UCSD-AML1 (cell line): Measurements from ENCODE around the gene CYREN.

Experiments used
- DNase-seq: peaks from one replicate; lab custom pipeline; 2025; ENCODE audit not compliant: unreplicated experiment; lab: John Stamatoyannopoulos, UW

CYREN gene

GRCh38 chr7:135197906-135198655 is 27.6 kb upstream of the CYREN start:
- DNase-seq: no peak

- DNase-seq: no peak
Measured at GRCh38 chr7:135197343-135197742, 26.8 kb upstream of the CYREN start.

GRCh38 chr7:135195968-135196629 is 25.6 kb upstream of the CYREN start:
- no peak for DNase-seq

- no peak for DNase-seq
Measured at GRCh38 chr7:135195156-135195555, 24.6 kb upstream of the CYREN start.

GRCh38 chr7:135194494-135195095 is 24.1 kb upstream of the CYREN start:
- DNase-seq: no peak

- DNase-seq: no peak
Measured at GRCh38 chr7:135193615-135194081, 23.1 kb upstream of the CYREN start.

GRCh38 chr7:135192914-135193536 is 22.5 kb upstream of the CYREN start:
- DNase-seq: no peak

GRCh38 chr7:135190703-135191102 is 20.2 kb upstream of the CYREN start:
- DNase-seq: no peak

GRCh38 chr7:135189961-135190360 is 19.5 kb upstream of the CYREN start:
- DNase-seq: no peak

GRCh38 chr7:135189221-135189662 is 18.7 kb upstream of the CYREN start:
- no peak for DNase-seq

- DNase-seq: no peak
Measured at GRCh38 chr7:135188298-135188984, 17.9 kb upstream of the CYREN start.

GRCh38 chr7:135186841-135187253 is 16.3 kb upstream of the CYREN start:
- no peak for DNase-seq

GRCh38 chr7:135186261-135186540 is 15.7 kb upstream of the CYREN start:
- no peak for DNase-seq

- DNase-seq: no peak
Measured at GRCh38 chr7:135185471-135186260, 15.2 kb upstream of the CYREN start.

- no peak for DNase-seq
Measured at GRCh38 chr7:135184254-135184841, 13.8 kb upstream of the CYREN start.

GRCh38 chr7:135183478-135183877 is 13.0 kb upstream of the CYREN start:
- DNase-seq: no peak

- DNase-seq: no peak
Measured at GRCh38 chr7:135181929-135182678, 11.6 kb upstream of the CYREN start.

- no peak for DNase-seq
Measured at GRCh38 chr7:135181261-135181928, 10.9 kb upstream of the CYREN start.

- no peak for DNase-seq
Measured at GRCh38 chr7:135180122-135180521, 9.6 kb upstream of the CYREN start.
